Activated CD4-positive, alpha-beta T cell treated with anti-CD3 and anti-CD28 coated beads for 1 hour (primary cell): ENCODE data around the gene GPR107.

Experiments
- DNase-seq: peaks from one replicate; pipeline ENCODE4 v3.0.0-alpha.2; 2020

Gene GPR107

GRCh38 chr9:130058887-130059286 is 5.2 kb downstream of the GPR107 start:
- no peak for DNase-seq

- DNase-seq: no peak
Observed at GRCh38 chr9:130060296-130060695, 6.6 kb downstream of the GPR107 start.

GRCh38 chr9:130062750-130063149 is 9.0 kb downstream of the GPR107 start:
- no peak for DNase-seq

- no peak for DNase-seq
Observed at GRCh38 chr9:130064621-130065020, 10.9 kb downstream of the GPR107 start.

GRCh38 chr9:130069048-130069447 is 15.3 kb downstream of the GPR107 start:
- DNase-seq: no peak

- DNase-seq: no peak
Observed at GRCh38 chr9:130072515-130073235, 19.0 kb downstream of the GPR107 start.

GRCh38 chr9:130073373-130073772 is 19.7 kb downstream of the GPR107 start:
- no peak for DNase-seq

GRCh38 chr9:130078547-130078946 is 24.8 kb downstream of the GPR107 start:
- DNase-seq: no peak

GRCh38 chr9:130084337-130084736 is 30.6 kb downstream of the GPR107 start:
- DNase-seq: no peak

GRCh38 chr9:130088051-130088450 is 34.3 kb downstream of the GPR107 start:
- no peak for DNase-seq

- no peak for DNase-seq
Observed at GRCh38 chr9:130089141-130089540, 35.4 kb downstream of the GPR107 start.

GRCh38 chr9:130090915-130091314 is 37.2 kb downstream of the GPR107 start:
- DNase-seq: no peak

GRCh38 chr9:130092910-130093309 is 39.2 kb downstream of the GPR107 start:
- DNase-seq: no peak

GRCh38 chr9:130095872-130096271 is 42.2 kb downstream of the GPR107 start:
- no peak for DNase-seq

- DNase-seq: no peak
Observed at GRCh38 chr9:130100681-130101080, 47.0 kb downstream of the GPR107 start.

- DNase-seq: no peak
Observed at GRCh38 chr9:130101915-130102314, 48.2 kb downstream of the GPR107 start.

- no peak for DNase-seq
Observed at GRCh38 chr9:130104491-130105193, 50.9 kb downstream of the GPR107 start.

GRCh38 chr9:130106860-130107233 is 53.1 kb downstream of the GPR107 start:
- no peak for DNase-seq

GRCh38 chr9:130107234-130107861 is 53.6 kb downstream of the GPR107 start:
- DNase-seq: peak; percentile 74

- no peak for DNase-seq
Observed at GRCh38 chr9:130107955-130108354, 54.2 kb downstream of the GPR107 start.

- DNase-seq: no peak
Observed at GRCh38 chr9:130110166-130110565, 56.5 kb downstream of the GPR107 start.

GRCh38 chr9:130110596-130111021 is 56.9 kb downstream of the GPR107 start:
- DNase-seq: no peak

- no peak for DNase-seq
Observed at GRCh38 chr9:130111786-130112537, 58.3 kb downstream of the GPR107 start.
